Daoy (cell line): ENCODE measurements around the gene RFTN1. TPM values are rescaled to one million over a fixed set of nuclear protein-coding genes. Genes with fewer than 3 reads are reported as not detected.

Source experiments
- DNase-seq: peaks from one replicate; pipeline ENCODE4 v3.0.0-alpha.2; 2015; ENCODE audit warnings: low read depth
- total RNA-seq: library from RNA; depleted of rRNA; stranded (reverse); fragments of >200 nt; shearing (Covaris generic); gene quantifications from 2 replicates; pipeline ENCODE4 v1.2.3, GENCODE V29; 2014

RFTN1 gene
- total RNA-seq, 1 experiment from 2014 or later, result 27.9 TPM

DNA sequence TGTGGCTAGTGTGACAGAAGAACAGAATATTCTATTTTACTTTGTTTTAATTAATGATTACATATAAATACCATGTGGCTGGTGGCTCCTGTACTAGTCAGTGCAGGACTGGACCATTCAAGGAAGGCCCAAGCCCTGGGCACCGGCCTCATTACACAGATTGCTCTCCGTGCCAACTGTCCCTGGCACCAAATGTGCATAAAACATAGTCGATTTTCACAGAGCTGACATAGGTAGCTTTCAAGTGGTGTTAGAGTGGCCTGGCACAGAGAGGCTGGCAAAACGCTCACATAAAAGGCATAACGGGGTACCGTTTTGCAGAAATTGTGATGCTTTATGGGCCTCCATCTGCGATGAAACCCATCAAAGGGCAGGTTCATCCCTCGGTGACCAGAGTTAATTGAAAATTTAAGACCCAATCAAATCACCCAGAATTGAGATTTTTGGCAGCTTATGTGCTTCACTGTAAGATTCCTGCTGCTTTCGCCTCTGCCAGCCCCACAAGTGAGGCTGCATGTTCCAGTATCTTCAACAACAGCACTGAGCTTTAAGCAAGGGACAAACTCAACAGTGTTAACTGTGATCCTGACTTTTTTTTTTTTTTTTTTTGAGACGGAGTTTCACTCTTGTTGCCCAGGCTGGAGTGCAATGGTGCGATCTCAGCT is 25.9 kb downstream of the RFTN1 start:
- no peak for DNase-seq

DNA sequence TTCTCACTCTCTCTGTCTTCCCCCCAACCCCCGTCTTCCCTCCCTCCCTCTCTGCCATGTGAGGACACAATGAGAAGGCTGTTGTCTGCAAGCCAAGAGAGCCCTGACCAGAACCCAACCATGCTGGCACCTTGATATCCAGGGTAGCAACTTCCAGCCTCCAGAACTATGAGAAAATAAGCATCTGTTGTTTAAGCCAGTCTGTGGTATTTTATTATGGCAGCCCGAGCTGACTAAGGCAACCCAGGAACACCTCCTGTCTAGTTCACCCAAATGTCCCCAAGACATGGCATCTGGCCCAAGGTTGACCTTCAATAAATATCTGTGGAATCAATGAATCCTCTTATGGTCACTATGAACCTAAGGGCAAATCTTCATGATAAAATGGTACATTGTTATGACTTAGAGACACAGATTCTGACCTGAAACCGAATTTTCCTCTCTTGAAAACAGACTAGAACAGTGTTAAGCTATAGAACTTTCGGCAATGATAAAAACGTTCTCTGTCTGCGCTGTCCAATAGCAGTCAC is 26.5 kb downstream of the RFTN1 start:
- DNase-seq, result no peak

DNA sequence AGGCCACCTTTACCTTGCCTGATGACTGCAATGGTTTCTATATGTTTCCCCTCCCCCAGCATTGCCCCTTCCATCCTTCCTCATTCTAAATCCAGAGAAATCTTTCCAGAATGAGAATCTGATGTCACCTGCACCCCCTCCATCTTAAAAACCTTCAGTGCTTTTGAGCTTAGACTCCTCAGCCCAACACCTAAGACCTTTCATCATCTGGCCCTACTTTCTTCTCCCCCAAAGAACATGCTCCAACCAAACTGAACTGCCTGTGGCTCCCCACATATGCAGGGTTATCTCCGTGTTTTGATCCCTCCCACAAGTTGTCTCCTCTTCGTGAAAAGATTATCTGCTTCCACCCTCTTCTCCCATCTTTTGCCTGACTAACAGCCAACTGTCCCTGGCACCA is 27.3 kb downstream of the RFTN1 start:
- DNase-seq, result no peak

DNA sequence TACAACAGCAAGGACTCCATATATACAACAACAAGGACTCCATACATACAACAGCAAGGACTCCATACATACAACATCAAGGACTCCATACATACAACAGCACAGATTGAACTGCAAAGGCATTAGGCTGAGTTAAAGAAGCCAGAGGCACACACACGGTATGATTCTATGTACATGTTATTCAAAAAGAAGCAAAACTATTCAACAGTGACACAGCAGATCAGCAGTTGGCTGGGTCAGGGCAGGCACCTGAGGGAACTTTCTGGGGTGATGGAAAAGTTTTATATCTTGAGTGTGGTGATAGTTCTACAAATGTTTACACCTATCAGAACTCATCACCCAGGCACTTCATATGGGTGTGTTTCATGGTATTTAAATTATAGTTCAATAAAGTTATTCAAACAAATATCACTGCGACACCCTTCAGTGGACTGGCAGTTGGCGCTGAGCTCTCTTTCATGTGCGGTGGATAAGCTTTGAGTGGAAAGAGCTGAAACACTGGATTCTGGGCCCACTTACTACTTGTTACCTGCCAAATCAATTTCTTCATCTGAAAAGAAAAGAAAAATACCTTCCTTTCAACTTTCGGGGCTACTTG is 28.0 kb downstream of the RFTN1 start:
- DNase-seq, result no peak

GRCh38 chr3:16484984-16485383 is 28.5 kb downstream of the RFTN1 start:
- DNase-seq, result no peak

DNA sequence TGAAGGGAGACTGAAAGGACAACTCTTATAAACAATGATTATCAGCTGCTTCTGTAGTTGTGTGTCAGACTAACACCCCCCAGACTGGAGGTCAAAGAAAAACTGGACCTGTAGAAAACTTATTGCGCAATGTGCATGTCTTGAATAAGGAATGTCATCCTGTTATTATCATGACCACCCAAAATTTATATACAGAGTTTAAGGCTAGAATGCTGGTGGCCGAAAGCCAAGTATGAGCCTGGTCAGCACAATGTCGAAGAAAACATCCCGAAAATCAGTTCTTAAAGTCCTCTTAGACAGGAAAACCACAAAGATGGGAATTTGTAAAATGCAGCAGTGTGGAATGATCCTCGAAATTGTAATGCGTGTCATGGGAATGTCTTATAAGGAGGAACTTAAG is 29.3 kb downstream of the RFTN1 start:
- DNase-seq, result peak; percentile 29

- DNase-seq, result no peak
These were observed 30.5 kb downstream of the RFTN1 start for GRCh38 chr3:16482770-16483531.

GRCh38 chr3:16482194-16482769 is 31.2 kb downstream of the RFTN1 start:
- DNase-seq, result no peak

DNA sequence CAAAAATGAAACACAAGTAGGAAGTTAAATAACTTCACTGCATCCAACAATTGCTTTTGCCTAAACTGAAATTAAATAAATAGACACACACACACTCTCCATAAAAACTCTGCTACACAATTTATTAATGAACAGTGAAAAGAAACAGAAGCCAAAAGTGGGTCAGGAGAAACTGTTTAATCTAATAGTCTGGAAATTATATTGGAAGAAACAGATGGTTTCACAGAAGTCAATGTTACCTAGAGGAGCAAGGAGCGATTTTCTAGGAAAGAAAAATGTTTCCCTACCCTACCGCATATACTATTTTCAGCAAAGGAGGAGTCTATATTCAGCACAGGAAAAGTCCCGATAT is 32.0 kb downstream of the RFTN1 start:
- no peak for DNase-seq

GRCh38 chr3:16480861-16481545 is 32.5 kb downstream of the RFTN1 start:
- no peak for DNase-seq

DNA sequence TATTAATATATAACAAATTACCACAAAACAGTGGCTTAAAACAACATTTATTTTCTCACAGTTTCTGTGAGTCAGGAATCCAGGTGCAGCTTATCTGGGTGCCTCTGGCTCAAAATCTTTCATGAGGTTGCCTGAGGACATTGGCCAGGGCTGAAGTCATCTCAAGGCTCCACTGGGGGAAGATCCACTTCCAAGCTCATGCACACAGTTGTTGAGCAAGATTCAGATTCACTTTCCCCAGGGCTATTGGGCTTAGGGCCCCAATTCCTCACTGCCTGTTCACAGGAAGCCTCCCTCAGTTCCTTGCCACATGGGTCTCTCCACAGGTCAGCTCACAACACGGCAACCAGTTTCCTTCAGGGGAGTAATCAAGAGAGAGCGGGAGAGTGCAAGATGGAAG is 35.0 kb downstream of the RFTN1 start:
- peak; percentile 48 for DNase-seq

GRCh38 chr3:16477521-16477920 is 36.0 kb downstream of the RFTN1 start:
- DNase-seq, result no peak

GRCh38 chr3:16477056-16477455 is 36.4 kb downstream of the RFTN1 start:
- DNase-seq, result peak; percentile 32

GRCh38 chr3:16476636-16477035 is 36.9 kb downstream of the RFTN1 start:
- DNase-seq, result peak; percentile 85

DNA sequence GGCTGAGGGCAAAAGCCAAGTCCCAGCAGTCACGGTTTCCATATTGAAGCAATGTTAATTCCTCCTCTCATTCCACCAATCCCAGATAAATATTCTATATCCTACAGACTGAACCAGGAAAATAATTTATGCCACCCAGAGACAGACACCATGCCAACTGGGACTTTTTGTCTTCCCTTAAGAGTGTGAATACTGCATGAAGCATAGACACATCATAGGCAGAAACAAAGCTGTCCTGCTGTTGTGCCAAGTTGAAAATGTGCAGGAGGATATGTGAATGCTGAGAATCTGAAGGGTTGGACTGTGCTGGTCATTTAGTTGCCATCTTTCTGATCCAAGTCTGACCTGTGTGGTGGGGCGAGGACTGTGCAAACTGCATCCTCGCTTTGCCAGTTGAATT is 37.7 kb downstream of the RFTN1 start:
- no peak for DNase-seq

DNA sequence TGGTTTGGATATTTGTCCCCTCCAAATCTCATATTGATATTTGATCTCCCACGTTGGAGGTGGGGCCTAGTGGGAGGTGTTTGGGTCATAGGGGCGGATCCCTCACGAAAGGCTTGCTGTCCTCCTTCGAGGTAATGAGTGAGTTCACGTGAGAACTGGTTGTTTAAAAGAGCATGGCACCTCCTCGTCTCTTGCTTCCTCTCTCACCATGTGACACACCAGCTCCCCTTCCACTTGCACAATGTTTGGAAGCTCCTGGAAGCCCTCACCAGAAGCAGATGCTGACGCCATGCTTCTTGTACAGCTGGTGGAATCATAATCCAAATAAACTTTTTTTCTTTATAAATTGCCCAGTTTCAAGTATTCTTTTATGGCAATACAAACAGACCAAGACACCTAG is 38.6 kb downstream of the RFTN1 start:
- no peak for DNase-seq

DNA sequence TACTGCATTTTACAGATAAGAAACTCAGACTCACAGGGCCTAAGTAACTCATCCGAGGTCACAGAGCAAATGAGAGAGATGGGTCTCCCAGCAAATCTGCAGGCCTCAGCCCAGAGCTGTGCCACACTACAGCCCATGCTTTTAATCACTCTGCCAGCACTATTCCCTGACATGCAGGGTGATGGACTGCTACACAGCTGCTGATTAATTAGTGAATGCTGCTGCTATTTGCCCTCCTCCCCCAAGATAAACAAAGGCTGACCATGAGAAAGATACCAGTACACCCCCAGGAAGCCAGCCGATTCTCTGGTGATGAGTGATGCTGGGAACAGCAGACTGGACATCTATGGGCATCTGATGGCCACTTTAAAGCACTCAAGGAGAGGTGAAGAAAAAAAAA is 39.3 kb downstream of the RFTN1 start:
- peak; percentile 23 for DNase-seq

DNA sequence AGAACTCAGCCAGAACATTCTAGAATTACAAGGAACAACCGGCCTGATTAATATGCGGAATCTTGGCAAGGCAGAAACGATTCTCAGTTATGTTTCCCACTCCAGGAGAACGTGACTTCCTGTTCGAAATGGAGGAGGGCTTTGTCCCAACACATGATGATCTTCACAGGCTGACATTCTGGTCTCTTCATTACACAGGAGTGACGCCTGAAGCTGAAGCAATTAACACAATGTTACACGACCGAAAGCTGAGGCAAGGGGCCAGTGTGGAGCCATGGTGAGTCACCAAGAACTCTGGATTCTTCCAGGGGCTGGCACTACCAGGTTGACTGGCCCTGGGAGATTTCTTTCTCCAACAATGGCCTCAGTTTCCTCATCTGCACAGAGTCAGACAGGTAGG is 40.9 kb downstream of the RFTN1 start:
- no peak for DNase-seq

GRCh38 chr3:16471897-16472296 is 41.6 kb downstream of the RFTN1 start:
- DNase-seq, result no peak

- no peak for DNase-seq
These were observed 42.9 kb downstream of the RFTN1 start for GRCh38 chr3:16470590-16470989.

- no peak for DNase-seq
These were observed 45.0 kb downstream of the RFTN1 start for GRCh38 chr3:16468336-16469098.
